HG02885 (cell line): ENCODE data around the gene TMEM187.

ENCODE experiments used
- ATAC-seq: cut with Tn5 transposase; IDR thresholded peaks from one replicate; pipeline ENCODE4 v1.9.1; 2021; ENCODE audit warnings: mild to moderate bottlenecking; ENCODE audit not compliant: unreplicated experiment, poor library complexity

TMEM187 gene

GRCh38 chrX:153972368-153973126 lies at the start of gene TMEM187:
TMEM187 (plus strand) TSS chrX:153972754; CDS start chrX:153982063, 9,309 bp downstream.
- peak; percentile 56 for ATAC-seq

- no peak for ATAC-seq
Observed at GRCh38 chrX:153922932-153923857, 49.4 kb upstream of the TMEM187 start.

GRCh38 chrX:153924149-153924861 lies 48.2 kb upstream of the TMEM187 start:
- no peak for ATAC-seq

- no peak for ATAC-seq
Observed at GRCh38 chrX:153925387-153925738, 47.2 kb upstream of the TMEM187 start.

GRCh38 chrX:153925739-153926551 lies 46.6 kb upstream of the TMEM187 start, which contains the start of gene ARHGAP4:
ARHGAP4 (minus strand) TSS chrX:153926264; CDS start chrX:153926202, 62 bp downstream.
- ATAC-seq, result no peak

DNA sequence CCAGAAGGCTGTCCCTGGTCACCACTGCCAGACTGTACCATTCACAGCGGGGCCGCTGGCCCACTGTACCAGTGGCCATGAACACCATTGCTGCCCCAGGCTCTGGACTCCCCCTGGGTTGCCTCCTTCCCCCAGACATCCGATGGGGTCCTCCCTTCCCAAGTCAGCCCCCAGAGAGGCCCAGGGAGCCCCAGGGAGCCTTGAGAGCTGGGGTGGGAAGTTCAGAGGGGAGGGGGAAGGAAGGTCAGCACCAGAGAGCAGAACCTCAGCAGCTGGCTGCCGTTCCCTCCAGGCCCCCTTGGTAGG lies 46.0 kb upstream of the TMEM187 start:
- no peak for ATAC-seq

DNA sequence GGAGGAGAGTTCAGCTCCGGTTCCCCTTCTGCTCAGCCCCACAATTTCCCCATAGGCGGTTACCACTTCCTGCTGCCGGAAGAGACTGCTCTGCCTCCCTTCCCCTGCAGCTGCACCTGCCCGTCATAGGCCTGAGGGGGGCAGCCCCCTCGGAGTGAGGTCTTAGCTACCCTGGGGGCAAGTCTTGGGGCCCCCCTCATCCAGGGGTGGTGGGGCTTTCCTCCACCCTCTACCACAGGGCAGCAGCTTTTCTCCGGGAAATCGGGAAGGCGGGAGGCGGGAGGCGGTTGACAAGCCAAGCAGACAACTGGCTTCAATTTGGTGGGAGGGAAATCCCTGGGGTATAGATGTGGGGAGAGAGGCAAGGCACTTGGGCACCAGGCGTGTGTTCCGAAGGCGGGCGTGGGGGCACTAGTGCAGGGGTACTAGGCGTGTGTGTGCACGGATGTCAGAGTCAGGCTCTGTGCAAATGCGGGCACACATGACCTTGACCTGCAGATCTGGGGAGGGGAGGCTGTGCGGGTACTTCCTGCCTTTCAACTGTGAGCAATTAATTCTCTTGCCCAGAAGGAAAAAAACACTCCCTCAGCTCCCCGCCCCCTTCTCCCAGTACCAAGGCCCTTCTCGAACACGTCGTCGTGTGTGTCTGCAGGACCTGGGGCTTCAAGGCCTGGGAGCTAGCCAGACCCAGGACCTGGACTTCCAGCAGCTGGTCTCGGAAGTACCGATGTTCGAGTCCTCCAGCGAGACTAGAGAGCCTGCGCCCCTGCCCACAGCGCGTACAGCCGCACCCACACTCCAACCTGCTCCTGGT lies 45.5 kb upstream of the TMEM187 start:
- ATAC-seq, result peak; percentile 32

DNA sequence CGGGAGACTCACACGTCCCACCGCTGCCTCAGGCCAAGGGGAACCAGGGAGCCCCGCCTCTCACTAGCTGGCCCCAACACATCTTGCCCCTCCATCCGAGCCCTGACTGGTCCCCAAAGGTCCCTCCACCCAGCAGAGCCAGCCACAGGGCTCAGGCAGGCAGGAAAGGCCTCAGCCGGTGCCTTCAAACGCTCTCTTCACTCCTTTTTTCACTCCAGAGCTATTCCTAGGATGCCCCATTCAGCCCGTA lies 45.0 kb upstream of the TMEM187 start:
- ATAC-seq, result no peak

DNA sequence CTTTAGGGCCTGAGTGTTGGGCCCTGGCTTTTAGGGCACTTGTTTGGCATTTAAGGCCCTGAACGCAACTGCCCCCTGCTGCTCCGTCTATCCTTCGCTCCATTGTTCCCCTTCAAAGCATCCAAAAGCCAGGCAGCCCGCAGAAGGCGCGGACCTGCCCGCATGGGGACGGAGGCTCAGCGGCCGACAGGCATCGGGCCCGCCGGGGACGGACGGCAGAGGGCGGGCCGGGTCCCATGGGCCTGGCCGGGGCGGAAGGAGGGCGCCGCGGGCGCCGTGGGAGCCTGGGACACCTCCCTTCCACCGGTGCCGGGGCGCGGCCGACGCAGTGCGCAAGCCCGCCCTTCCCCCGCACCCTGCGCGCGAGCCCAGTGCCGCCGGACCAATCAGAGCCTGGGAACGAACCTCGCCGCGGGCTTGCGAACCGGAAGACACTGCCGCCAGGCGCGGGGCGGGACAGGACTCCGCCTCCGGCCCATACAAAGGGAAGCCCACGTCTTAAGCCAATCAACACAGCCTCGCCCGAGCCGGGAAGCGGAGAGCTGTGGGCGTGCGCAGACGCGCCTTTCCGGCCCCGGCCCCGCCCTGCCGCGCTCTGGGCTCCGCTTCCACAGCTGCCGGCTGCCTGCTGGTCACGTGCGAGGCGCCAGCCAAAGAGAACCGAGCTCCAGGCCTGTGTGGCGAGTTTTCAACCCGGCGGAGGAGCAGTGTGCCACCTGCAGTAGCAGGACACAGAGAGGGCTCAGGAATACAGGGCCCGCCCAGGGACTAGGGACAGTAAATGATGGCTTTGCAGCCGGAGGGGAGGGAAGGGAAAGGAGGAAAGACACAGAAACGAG lies 44.4 kb upstream of the TMEM187 start:
- ATAC-seq, result peak; percentile 81

DNA sequence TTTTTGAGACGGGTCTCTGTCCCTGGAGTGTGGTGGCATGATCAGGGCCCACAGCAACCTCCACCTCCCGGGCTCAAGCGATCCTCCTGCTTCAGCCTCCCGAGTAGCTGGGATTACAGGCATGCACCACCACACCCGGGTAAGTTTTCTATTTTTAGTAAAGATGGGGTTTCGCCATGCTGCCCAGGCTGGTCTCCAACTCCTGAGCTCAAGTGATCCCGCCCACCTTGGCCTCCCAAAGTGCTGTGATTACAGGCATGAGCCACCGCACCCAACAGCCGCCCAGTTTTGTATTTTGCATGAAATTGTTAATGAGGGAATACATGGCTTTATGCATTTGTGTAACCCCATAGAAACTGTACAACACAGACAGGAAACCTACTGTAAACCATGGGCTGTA lies 43.7 kb upstream of the TMEM187 start:
- ATAC-seq, result no peak

DNA sequence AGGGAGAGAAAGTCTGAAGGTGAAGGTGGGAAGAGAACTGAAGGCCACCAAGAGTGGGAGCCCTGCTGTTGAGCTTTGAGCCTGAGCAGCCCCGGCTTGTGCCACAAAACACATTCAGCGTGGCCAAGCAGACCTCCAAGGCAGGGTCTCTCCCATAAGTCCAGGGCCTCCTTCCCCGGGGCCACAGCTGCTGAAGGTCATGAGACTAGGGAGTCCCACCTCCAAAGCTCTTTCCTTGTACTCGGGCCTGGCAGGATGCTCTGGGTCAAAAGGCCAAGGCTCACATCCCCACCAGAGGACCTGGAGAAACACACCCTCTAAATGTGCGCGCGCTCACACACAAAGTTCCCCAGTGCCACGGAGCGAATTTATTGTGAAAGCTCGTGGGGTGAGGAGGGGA lies 43.0 kb upstream of the TMEM187 start:
- ATAC-seq, result no peak

DNA sequence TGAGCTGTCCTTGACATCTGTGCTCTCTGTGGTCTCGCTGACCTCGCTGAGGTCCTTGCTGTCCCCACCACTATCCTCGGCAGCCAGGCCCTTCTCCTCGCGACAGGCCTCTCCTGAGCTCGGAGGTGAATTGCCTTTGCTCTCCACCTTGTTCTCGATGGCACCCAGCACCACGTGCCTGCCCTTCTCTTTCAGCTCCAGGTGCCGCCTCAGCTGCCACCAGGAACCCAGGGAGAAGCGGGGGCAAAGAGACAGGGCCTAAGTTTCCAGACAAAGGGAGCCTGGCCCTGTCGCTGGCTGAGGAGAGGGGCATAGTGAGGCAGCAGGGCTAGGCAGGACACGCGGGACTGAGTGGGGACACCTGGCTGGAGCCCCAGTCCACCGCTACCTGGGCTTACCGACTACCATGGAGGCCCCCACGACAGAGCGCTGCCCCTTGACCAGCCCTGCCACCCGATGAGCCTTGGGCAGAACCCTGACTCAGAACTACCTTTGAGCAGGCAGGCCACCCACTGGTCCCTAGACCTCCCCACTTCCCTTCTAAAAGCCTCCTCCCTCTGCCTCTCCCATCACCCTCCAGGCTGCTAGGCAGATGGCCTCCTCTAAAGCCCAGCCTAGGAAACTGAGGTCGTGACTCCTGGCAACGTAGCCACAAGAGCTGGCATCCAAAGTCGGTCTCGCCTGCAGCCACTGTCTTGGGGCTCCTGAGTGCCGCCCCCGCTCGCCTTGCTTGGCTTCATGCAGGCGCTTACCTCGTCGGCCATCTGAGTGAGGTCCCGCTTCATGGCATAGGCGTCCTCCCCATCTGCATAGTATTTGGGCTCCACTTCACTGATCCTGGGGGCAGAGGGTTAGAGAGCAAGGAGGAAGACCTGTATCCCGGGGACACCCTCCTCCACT lies 42.3 kb upstream of the TMEM187 start:
- no peak for ATAC-seq

DNA sequence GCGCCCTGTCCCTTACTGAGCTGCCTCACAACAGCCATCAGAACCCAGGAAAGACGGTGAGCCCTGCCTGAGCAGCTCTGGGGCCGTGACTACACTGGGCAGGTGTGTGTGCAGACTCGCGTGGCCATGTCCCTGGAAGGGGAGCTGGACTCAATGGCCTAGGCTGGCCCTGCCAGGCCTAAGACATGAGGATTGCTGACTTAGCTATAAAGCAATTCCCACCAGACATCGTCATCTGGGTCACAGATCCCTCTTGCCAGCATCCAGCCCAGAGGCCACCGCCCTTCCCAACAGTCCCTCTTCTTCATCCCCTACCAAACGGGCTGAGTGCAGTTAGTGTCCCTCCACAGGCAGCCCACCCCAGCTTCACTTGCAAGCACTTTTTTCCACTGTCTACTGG lies 41.4 kb upstream of the TMEM187 start:
- ATAC-seq, result no peak

- no peak for ATAC-seq
Observed at GRCh38 chrX:153931748-153932147, 40.8 kb upstream of the TMEM187 start.

- no peak for ATAC-seq
Observed at GRCh38 chrX:153932220-153932915, 40.2 kb upstream of the TMEM187 start.

GRCh38 chrX:153933748-153934147 lies 38.8 kb upstream of the TMEM187 start:
- ATAC-seq, result no peak

- ATAC-seq, result peak; percentile 8
Observed at GRCh38 chrX:153934148-153934761, 38.3 kb upstream of the TMEM187 start.
